ENCODE data around the gene PDAP1.
A peak's percentile ranks its signal among the peaks of the same experiment; 100 is the strongest.
"Not testable (repeated sequence)": the region's sequence is repeated elsewhere in the genome, so short reads cannot be mapped to it uniquely, and the experiment has no call there.

The PDAP1 gene

GRCh38 chr7:99395616-99396327 is 12.6 kb downstream of the PDAP1 start:
- no peak for DNase-seq (ENCODE audit: low spot score)

GRCh38 chr7:99394188-99394502 is 14.3 kb downstream of the PDAP1 start:
- no peak for DNase-seq (ENCODE audit: low spot score)

- no peak for DNase-seq (ENCODE audit: low spot score)
Observed at GRCh38 chr7:99393355-99394187, 14.8 kb downstream of the PDAP1 start.

GRCh38 chr7:99392659-99393354 is 15.6 kb downstream of the PDAP1 start:
- peak; percentile 52 for DNase-seq (ENCODE audit: low spot score)

DNA sequence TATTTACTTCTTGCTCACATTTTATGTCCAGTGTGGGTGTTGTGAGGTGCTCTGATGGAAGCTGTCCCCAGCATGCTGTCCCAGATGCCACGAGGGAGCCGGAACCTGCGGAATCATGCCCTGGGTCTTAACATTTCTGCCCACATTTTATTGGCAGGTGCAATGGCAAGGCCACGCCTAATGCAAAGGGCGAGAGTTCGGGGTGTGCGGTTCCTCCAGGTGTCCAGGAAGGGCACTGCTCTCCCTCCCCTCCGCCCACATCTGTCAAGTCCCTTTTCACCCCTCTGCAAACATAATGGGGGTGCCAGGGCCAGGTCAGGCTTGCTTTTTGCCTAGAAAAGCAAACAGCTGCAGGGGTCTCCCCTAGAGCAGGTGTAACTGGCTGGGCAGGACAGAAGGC is 16.4 kb downstream of the PDAP1 start:
- DNase-seq (ENCODE audit: low spot score) = no peak

- DNase-seq (ENCODE audit: low spot score) = no peak
Observed at GRCh38 chr7:99390941-99391602, 17.3 kb downstream of the PDAP1 start.

DNA sequence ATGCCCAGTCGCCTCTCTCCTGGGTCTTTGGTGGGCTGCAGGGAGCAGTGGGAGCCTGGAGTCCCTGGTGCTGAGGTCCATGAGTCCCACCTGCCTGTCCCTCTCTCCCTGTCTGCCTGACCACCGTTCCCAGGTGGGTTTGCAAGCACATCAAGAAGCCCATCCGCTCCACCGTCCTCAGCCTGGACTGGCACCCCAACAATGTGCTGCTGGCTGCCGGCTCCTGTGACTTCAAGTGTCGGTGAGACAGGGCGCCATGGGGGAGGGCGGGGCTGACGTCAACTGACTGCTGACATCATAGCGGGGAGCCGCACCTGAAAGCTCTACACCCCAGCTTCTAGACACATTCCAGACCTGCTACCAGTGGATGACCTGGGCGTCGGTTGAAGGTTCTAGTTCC is 18.6 kb downstream of the PDAP1 start:
- DNase-seq (ENCODE audit: low spot score) = no peak

GRCh38 chr7:99387912-99388311 is 20.5 kb downstream of the PDAP1 start:
- DNase-seq (ENCODE audit: low spot score) = no peak

- not testable (repeated sequence) for DNase-seq (ENCODE audit: low spot score)
Observed at GRCh38 chr7:99387239-99387635, 21.2 kb downstream of the PDAP1 start.

GRCh38 chr7:99386584-99387238 is 21.7 kb downstream of the PDAP1 start:
- no peak for DNase-seq (ENCODE audit: low spot score)

GRCh38 chr7:99385564-99385963 is 22.8 kb downstream of the PDAP1 start:
- no peak for DNase-seq (ENCODE audit: low spot score)

DNA sequence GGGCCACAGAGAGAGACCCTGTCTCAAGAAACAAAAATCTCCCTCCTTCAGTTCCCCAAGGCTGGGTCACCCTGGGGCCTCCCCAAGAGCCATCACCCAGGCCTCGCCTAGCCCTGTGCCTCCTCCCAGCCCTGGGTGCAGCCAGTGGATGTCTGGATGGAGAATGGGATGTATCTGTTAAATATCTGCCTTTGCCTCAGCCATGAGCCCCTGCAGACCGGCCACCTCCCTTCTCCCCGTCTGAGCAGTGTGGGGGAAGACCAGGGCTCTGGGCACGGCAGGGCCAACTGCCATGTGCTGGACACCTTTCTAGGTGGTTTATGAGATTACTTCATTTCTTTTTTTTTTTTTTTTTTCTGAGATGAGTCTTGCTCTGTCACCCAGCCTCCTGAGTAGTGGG is 23.9 kb downstream of the PDAP1 start:
- no peak for DNase-seq (ENCODE audit: low spot score)

DNA sequence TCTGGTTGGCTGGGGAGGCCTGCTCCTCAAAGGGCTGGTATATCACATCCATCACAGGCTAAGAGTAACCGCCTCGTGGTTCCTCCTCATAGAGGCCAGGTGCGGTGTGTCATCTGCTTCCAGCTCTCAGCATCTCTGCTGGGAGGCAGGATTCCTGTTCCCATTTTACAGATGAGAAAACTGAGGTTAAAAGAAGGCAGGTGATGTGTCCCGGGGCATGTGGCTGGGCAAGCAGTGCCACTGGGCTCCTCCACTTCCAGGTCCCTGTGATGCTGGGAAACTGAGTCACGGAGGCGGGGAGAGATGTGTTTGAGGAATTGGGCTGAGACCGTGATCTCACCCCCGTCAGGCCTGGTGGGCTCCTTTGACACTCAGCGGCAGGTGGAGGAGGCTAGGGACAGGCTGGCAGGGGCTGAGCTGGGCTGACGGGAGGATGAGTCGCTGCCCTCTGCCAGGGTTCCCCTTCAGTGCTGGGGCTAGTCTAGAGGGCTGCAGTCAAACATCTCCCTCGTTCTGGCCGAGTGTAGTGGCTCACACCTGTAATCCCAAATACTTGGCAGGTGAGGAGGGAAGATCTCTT is 24.5 kb downstream of the PDAP1 start:
- DNase-seq (ENCODE audit: low spot score) = no peak

- DNase-seq (ENCODE audit: low spot score) = no peak
Observed at GRCh38 chr7:99383203-99383602, 25.2 kb downstream of the PDAP1 start.

GRCh38 chr7:99381664-99382075 is 26.7 kb downstream of the PDAP1 start:
- no peak for DNase-seq (ENCODE audit: low spot score)

DNA sequence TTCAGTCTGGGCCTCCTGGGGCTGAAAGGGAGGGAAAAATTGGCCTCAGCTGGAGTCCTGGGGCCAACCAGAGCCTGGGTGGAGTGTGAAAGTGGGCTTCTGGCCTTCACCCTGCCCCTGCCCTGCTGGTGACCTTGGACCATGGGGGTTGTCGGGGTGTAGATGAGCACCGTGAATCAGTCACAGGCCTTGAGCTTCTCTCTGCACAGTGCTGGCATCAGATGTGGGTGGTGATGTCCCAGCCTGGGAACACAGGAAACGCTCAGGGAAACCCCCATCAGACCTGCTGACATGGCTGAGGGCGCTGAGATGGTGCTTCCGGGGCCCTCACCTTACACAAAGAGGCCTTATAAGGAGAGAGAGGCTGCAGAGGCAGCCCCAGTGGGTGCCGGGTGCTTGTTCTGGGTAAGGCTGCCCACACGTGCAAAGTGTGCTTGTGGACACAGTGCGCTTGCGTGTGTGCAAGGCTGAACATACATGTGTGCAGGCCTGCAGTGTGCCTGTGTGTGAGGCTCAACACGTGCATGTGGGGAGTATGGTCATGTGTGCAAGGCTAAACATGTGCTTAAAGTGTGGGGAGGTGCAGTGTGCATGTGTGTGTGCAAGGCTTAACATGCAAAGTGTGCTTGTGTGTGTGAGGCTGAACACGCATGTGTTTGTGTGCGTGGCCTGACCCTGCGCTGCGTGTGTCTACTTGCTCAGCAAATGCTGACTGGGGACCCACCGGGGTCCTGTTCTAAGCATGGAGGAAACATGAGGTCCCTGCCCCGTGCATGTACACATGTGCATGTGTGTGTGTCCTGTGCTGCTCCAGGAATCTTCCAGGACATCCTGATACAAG is 27.4 kb downstream of the PDAP1 start:
- DNase-seq (ENCODE audit: low spot score) = no peak

- no peak for DNase-seq (ENCODE audit: low spot score)
Observed at GRCh38 chr7:99380032-99380822, 28.2 kb downstream of the PDAP1 start.

DNA sequence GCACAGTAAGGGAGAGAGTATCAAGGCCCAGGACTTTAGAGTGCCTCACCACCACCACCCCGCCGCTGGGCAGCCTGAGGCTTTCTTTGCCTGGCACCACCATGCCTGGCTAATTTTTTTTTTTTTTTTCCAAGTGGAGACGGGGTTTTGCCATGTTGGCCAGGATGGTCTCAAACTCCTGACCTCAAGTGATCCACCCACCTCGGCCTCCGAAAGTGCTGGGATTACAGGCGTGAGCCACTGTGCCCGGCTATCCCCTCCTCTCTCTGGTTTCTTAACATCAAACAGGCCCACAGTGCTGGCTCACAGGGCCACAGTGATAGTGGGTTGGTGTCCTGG is 28.7 kb downstream of the PDAP1 start:
- DNase-seq (ENCODE audit: low spot score) = not testable (repeated sequence)

- no peak for DNase-seq (ENCODE audit: low spot score)
Observed at GRCh38 chr7:99379043-99379577, 29.3 kb downstream of the PDAP1 start.

All from LoVo (cell line).